Retinal pigment epithelial cell (primary cell): ENCODE measurements around the gene SLC13A3.

Source experiments
- DNase-seq: peaks from one replicate; pipeline ENCODE4 v3.0.0-alpha.2; 2010; ENCODE audit warnings: low read depth
- H3K4me3 ChIP-seq: 2 replicates; pipeline ENCODE4 v1.5.1; 2011; ENCODE audit warnings: mild to moderate bottlenecking, low read length, control low read depth, moderate library complexity
- CTCF ChIP-seq: conservative IDR thresholded peaks from 2 replicates; pipeline ENCODE4 v1.5.1; 2011; ENCODE audit warnings: low read depth, low read length, control low read depth, inconsistent platforms

The SLC13A3 gene

GRCh38 chr20:46546298-46546697 lies 105.0 kb downstream of the SLC13A3 start:
- H3K4me3 ChIP-seq: no peak overlapping the region
- DNase-seq: no peak
- no peak for TF ChIP-seq CTCF

- no peak for TF ChIP-seq CTCF
- no peak overlapping the region for H3K4me3 ChIP-seq
- no peak for DNase-seq
These were observed 105.5 kb downstream of the SLC13A3 start for GRCh38 chr20:46545827-46546138.

GRCh38 chr20:46545077-46545826 lies 106.0 kb downstream of the SLC13A3 start:
- TF ChIP-seq CTCF: no peak
- no peak for DNase-seq
- H3K4me3 ChIP-seq: no peak overlapping the region

GRCh38 chr20:46544576-46544975 lies 106.7 kb downstream of the SLC13A3 start:
- no peak for TF ChIP-seq CTCF
- DNase-seq: no peak
- H3K4me3 ChIP-seq: no peak overlapping the region

- no peak for DNase-seq
- no peak for TF ChIP-seq CTCF
- no peak overlapping the region for H3K4me3 ChIP-seq
These were observed 107.3 kb downstream of the SLC13A3 start for GRCh38 chr20:46543959-46544358.

- DNase-seq: no peak
- H3K4me3 ChIP-seq: no peak overlapping the region
- TF ChIP-seq CTCF: no peak
These were observed 108.2 kb downstream of the SLC13A3 start for GRCh38 chr20:46543033-46543432.

GRCh38 chr20:46541229-46541935 lies 109.9 kb downstream of the SLC13A3 start:
- H3K4me3 ChIP-seq: no peak overlapping the region
- no peak for DNase-seq
- no peak for TF ChIP-seq CTCF
